Gastroesophageal sphincter (tissue), 3 donors: ENCODE data around the gene WFDC2.

Source experiments
- CTCF ChIP-seq, 4 experiments: fragments of 200-600 bp in 2 of 4; fragments of 450-650 bp in 2 of 4; sonication (generic) in 1 of 4; IDR thresholded peaks; one replicate each; pipeline ENCODE4 v1.5.1; 2017 to 2019; ENCODE audit warnings: antibody characterized with exemption in 4 of 4, mild to moderate bottlenecking in 2 of 4, moderate library complexity in 2 of 4
- EP300 ChIP-seq: sonication (generic); formaldehyde crosslinking; IDR thresholded peaks from one replicate; pipeline ENCODE4 v1.6.1; 2017; ENCODE audit warnings: antibody characterized with exemption, mild to moderate bottlenecking
- POLR2A ChIP-seq, 2 donors: fragments of 450-650 bp; IDR thresholded peaks; one replicate each; pipeline ENCODE4 v1.6.1; 2017; ENCODE audit warnings: antibody characterized with exemption in 2 of 2, mild to moderate bottlenecking in 2 of 2, moderate library complexity in 1 of 2

GRCh38 chr20:45463709-45464108, 5.8 kb upstream of the WFDC2 start:
- TF ChIP-seq EP300 (no peak), CTCF (IDR thresholded peaks at IDR 0.05) (no peak), POLR2A (IDR thresholded peaks at IDR 0.05) (no peak)
